Nephron (organoid): ENCODE data around the gene PRICKLE2.

ENCODE experiments used
- H3K27ac Mint-ChIP-seq, 3 experiments: 2 replicates each; pipeline ENCODE4 v1.8.0; 2020; ENCODE audit warnings: mixed read lengths in 3 of 3, mild to moderate bottlenecking in 2 of 3, moderate library complexity in 1 of 3
- H3K27me3 Mint-ChIP-seq: 2 replicates; pipeline ENCODE4 v1.8.0; 2021; ENCODE audit warnings: low read depth, mild to moderate bottlenecking, moderate library complexity, mixed read lengths
- H3K36me3 Mint-ChIP-seq: 2 replicates; pipeline ENCODE4 v1.8.0; 2020; ENCODE audit warnings: low read depth, mixed read lengths
- H3K4me1 Mint-ChIP-seq: 2 replicates; pipeline ENCODE4 v1.8.0; 2020; ENCODE audit warnings: mixed read lengths
- H3K4me3 Mint-ChIP-seq, 3 experiments: 2 replicates each; pipeline ENCODE4 v1.8.0; 2020; ENCODE audit warnings: mild to moderate bottlenecking in 3 of 3, mixed read lengths in 3 of 3, moderate library complexity in 2 of 3
- H3K9me3 Mint-ChIP-seq: 2 replicates; pipeline ENCODE4 v1.8.0; 2020; ENCODE audit warnings: mixed read lengths
- CTCF ChIP-seq, 3 experiments: fragments of 200-600 bp; sonication (generic); IDR thresholded peaks; one replicate each; pipeline ENCODE4 v1.5.0; 2021; ENCODE audit warnings: antibody characterized with exemption in 3 of 3; ENCODE audit not compliant: unreplicated experiment in 3 of 3

The PRICKLE2 gene

GRCh38 chr3:64265646-64266045 lies 40.4 kb upstream of the PRICKLE2 start:
- no peak for TF ChIP-seq CTCF (IDR thresholded peaks at IDR 0.05; ENCODE audit: unreplicated experiment in 3 of 3)
- Mint-ChIP-seq H3K36me3 (peaks cover 16% of the 10 kb centered on the region), H3K9me3 (peaks cover 6% of the 10 kb centered on the region), H3K4me1 (peaks cover 64% of the 10 kb centered on the region), H3K27ac (peak overlapping the region; percentile 94 to 98 (median 95)), H3K27me3 (no peaks in the 10 kb centered on the region), H3K4me3 (peak overlapping the region; percentile 85 to 89 (median 86))

- H3K4me1 Mint-ChIP-seq = peaks cover 75% of the 10 kb centered on the region
- H3K9me3 Mint-ChIP-seq = peaks cover 3% of the 10 kb centered on the region
- no peak for TF ChIP-seq CTCF (IDR thresholded peaks at IDR 0.05; ENCODE audit: unreplicated experiment in 3 of 3)
- peak overlapping the region; percentile 94 to 98 (median 95) for H3K27ac Mint-ChIP-seq
- peaks cover 11% of the 10 kb centered on the region for H3K36me3 Mint-ChIP-seq
- peak overlapping the region; percentile 85 to 89 (median 86) for H3K4me3 Mint-ChIP-seq
- H3K27me3 Mint-ChIP-seq = no peaks in the 10 kb centered on the region
These were observed 39.3 kb upstream of the PRICKLE2 start for GRCh38 chr3:64264501-64265109.

- Mint-ChIP-seq H3K27ac (peak overlapping the region in 2 of 3 experiments; percentile 8 to 85), H3K4me3 (peak overlapping the region in 2 of 3 experiments; percentile 7 to 14), H3K27me3 (no peaks in the 10 kb centered on the region), H3K36me3 (peaks cover 5% of the 10 kb centered on the region), H3K9me3 (no peaks in the 10 kb centered on the region), H3K4me1 (peaks cover 85% of the 10 kb centered on the region)
- TF ChIP-seq CTCF (IDR thresholded peaks at IDR 0.05; ENCODE audit: unreplicated experiment in 3 of 3) = no peak
These were observed 37.4 kb upstream of the PRICKLE2 start for GRCh38 chr3:64262574-64263114.

DNA sequence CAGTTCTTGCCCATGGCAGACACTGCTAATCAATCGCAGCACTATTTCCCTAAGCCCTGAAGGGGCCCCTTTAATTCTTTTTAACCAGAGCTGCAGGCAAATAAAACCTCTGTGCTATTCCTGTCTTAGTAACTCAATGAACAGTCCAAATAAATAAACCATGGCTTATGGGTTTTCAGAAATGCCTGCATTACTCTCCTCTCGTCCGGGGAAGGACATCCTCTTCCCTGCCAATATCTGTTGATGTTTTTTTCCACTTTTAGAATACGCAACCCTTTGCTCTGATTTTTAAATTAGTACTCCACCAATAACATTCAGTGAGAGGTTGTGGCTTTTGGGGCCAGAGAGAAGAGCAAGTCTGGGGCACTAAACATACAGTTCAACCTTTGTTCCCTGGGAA lies 35.2 kb upstream of the PRICKLE2 start:
- Mint-ChIP-seq H3K4me3 (peak overlapping the region in 2 of 3 experiments; percentile 18 to 22), H3K27me3 (no peaks in the 10 kb centered on the region), H3K4me1 (peaks cover 74% of the 10 kb centered on the region), H3K9me3 (no peaks in the 10 kb centered on the region), H3K36me3 (peaks cover 5% of the 10 kb centered on the region), H3K27ac (peak overlapping the region; percentile 85)
- TF ChIP-seq CTCF (IDR thresholded peaks at IDR 0.05; ENCODE audit: unreplicated experiment in 3 of 3) = no peak

GRCh38 chr3:64259636-64260035 lies 34.4 kb upstream of the PRICKLE2 start:
- TF ChIP-seq CTCF (IDR thresholded peaks at IDR 0.05; ENCODE audit: unreplicated experiment in 3 of 3) = no peak
- H3K27ac Mint-ChIP-seq = peak overlapping the region; percentile 85
- no peaks in the 10 kb centered on the region for H3K27me3 Mint-ChIP-seq
- H3K4me1 Mint-ChIP-seq = peaks cover 74% of the 10 kb centered on the region
- H3K36me3 Mint-ChIP-seq = peaks cover 6% of the 10 kb centered on the region
- no peaks in the 10 kb centered on the region for H3K9me3 Mint-ChIP-seq
- peak overlapping the region in 1 of 3 experiments; percentile 11 for H3K4me3 Mint-ChIP-seq
